ENCODE results near the gene EFCAB8.

Gene EFCAB8

DNA sequence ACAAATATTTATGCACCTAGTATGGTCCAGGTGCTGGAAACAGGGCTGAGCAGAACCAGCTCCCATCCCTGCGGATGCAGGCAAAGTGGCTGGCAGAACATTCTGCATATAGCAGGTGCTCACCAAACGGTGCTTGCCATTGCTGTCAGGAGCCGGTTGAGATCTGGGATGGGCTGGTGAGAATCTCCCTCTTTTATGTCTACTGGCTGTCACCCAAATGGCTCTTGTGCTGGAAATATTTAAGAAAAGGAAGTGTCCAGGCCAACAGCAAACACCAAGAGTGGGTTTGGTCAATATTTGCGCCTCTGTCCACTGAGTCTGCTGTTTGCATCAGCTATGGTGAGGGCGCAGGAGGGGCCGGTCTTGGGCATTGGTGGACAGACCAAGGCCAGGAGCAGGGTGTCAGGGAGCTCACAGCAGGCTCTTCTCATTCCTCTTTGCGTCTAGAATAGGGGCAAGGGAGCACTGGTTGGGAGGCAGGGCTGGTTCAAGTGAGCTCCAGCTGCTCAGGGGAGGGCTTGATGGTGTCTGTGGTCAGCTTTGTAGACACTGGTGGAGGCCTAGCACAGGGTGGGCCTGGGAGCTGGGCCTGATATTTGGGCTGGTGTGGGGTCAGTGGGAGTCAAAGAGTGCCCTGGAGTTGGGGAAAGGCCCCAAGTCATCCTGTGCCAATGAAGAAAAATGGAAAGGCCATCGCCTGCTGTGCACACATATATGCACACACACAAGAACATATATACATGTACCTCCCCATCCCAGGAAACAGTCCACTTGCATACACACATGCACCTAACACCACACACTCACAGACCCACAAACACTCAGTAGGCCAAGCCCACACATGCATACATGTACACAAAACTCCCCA, 147.4 kb downstream of the EFCAB8 start:
- ATAC-seq (no peak), DNase-seq (no peak)
- Mint-ChIP-seq H3K4me3 (no peak overlapping the region), H3K27ac (no peak overlapping the region), H3K9me3 (peaks cover 5% of the 10 kb centered on the region), H3K27me3 (no peaks in the 10 kb centered on the region), H3K4me1 (peaks cover 2% of the 10 kb centered on the region), H3K36me3 (ENCODE audit: low read depth) (no peaks in the 10 kb centered on the region)

DNA sequence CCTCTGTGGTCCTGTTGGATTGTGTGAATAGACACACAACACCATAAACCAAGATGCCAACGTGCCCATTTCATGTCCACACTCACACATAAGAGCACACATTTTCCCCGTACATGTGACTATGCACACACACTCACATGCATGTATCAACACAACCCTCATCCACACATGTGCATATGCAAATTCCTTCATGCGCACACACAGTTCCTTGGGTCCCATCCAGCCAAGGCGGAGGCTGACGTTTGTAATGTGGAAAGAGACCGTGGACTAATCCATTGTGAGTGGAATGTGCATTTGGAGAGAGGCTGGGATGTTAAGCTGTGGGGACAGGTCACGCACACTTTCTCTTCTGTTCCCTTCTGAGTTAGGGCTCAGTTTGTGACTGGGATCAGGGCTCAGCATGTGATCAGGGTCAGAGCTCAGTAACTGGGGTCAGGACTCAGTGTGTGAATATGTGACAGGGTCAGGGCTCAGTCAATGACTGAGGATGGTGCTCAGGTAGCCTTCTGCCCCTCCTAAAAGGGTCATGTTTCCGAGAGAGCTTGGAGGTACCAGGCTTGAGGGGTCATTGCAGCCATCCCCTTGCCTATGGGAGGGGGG, 148.2 kb downstream of the EFCAB8 start:
- ATAC-seq (no peak), DNase-seq (no peak)
- H3K36me3 Mint-ChIP-seq (ENCODE audit: low read depth), result no peaks in the 10 kb centered on the region
- no peaks in the 10 kb centered on the region for H3K27me3 Mint-ChIP-seq
- no peak overlapping the region for H3K4me3 Mint-ChIP-seq
- peaks cover 2% of the 10 kb centered on the region for H3K4me1 Mint-ChIP-seq
- peaks cover 5% of the 10 kb centered on the region for H3K9me3 Mint-ChIP-seq
- H3K27ac Mint-ChIP-seq, result no peak overlapping the region

DNA sequence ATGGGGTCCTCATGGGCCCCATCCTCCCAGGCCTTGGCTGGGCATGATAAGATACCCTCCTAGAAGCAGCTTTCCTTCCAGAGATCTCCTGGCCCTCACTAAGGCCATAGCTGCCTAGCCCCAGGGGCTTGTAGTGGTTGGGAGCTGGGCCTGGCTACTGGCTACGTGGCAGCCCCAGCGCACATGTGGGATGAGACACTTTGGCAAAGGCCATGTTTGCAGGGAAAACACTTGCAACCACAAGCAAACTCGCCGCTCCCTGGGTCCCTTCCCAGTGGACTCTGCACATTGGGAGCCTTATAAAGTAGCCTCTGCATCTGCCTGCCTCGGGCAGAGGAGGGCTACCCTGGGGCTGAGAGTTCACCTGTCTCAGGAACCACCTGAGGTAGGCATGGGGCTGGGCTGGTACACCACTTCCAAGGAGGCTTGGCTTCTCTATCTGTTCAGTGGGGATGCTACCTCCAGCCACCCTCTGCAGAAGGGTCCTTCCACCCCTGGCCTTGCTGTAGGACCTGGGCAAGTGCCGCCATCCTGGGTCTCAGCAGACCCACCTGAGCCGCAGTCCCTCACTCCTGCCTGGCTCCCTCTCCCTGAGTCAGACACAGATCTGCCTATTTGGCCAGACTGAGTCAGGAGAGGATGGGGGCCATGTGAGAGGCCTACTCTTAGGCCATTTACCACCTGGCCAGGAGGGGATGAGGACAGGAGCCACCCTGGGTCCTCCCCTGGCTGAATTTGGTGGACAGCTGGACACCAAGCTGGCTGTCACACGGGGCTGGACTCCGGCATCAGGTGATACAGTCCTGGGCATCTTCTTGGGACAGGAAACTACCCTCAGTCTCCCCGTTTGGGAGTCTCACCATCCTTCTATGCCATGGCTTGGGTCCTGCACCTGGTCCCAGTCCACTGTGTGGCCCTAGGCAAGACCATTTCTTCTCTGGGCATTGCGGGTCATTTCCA, 148.9 kb downstream of the EFCAB8 start, which contains the start of gene BPIFB2:
TSS of gene BPIFB2 (plus strand) at position 329 of the 960 bp plus-strand sequence. CDS start 871 bp downstream, outside the sequence.
- Mint-ChIP-seq H3K4me3 (no peak within 1 kb of the TSS), H3K36me3 (ENCODE audit: low read depth) (no peaks in the 10 kb centered on the region), H3K27me3 (no peaks in the 10 kb centered on the region), H3K9me3 (peaks cover 5% of the 10 kb centered on the region), H3K4me1 (no peaks in the 10 kb centered on the region), H3K27ac (no peak within 1 kb of the TSS)
- DNase-seq (no peak), ATAC-seq (no peak)

DNA sequence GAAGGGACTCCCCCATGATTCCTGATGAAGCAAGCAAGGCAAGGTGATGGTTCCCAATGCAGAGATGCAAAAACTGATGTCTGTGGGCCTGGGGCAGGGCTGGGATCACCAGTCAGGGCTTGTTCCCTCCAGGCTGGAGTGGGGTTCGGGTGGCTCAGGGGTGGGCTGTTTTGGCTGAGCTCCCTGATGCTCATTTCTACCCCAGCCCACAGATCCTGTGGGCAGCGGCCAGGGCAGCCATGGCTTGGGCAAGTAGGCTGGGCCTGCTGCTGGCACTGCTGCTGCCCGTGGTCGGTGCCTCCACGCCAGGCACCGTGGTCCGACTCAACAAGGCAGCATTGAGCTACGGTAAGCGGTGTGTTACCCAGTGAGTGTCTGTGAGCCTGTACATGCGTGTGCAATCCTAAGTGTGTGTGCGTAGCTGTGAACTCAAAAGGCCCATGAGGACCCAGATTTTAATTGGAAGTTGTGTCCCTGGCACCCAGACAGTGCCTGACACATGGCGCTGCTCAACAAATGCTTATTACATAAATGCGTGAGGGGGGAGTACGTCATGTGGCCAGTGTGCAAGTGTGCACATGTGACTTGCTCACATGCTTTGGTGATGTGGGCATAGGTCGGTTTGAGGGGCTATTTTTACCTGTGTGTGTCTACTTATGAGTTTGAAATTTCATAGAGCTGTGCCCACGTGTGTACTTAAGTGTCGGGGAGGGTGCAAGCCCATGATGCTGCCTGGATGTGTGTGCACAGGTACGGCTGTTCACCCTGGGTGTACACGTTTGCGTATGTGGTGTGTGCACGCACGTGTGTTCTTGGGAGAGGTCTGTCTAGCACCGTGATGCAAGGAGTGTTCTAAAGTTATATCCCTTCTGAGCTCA, 149.9 kb downstream of the EFCAB8 start:
- Mint-ChIP-seq H3K27me3 (no peaks in the 10 kb centered on the region), H3K27ac (no peak overlapping the region), H3K4me1 (no peaks in the 10 kb centered on the region), H3K4me3 (no peak overlapping the region), H3K9me3 (peaks cover 5% of the 10 kb centered on the region), H3K36me3 (ENCODE audit: low read depth) (no peaks in the 10 kb centered on the region)
- DNase-seq (no peak), ATAC-seq (no peak)

DNA sequence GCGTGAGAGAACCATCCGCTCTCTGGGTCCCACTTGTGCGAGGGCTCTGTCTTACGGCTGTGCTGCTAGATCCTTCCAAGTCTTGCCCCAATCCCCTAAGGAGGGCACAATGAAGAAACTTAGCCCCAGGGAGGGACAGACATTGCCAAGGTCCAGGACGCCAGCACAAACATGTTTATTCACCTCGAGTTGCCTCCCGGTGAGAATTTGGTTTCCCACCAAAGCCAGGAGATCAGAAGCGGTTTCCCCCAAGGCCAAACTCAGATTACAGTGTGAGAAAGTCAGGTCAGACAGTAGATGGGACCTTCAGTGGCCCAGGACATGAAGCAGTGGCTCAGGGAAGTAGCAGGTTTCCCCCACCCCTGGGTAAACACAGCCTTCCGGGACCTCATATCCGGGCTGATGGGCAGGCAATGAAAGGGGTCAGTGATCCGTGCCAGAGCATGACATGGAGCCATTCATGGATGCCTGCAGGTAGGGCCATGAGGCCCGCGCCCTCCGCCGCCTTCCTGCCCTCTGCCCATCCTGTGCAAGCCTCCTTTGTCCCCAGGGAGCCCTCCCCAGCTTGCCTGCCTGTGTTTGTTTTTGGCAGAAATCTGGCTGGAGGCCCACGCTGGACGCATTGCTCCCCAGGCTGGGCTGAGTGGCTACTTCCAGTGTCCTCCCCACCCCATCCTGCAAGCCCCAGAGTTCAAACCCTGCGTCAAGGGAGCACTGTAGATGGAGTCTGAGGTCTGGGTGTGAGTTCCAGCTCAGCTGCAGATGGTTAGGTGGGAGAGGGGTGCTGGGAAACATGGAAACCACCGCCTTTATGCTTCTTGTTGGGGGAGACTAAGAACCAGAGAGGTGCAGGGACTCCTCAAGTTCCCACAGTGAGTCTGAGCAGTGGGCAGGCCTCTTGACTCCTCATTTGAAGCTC, 150.8 kb downstream of the EFCAB8 start:
- H3K27ac Mint-ChIP-seq, result no peak overlapping the region
- DNase-seq (no peak), ATAC-seq (no peak)
- no peaks in the 10 kb centered on the region for H3K27me3 Mint-ChIP-seq
- no peaks in the 10 kb centered on the region for H3K36me3 Mint-ChIP-seq (ENCODE audit: low read depth)
- H3K4me3 Mint-ChIP-seq, result no peak overlapping the region
- no peaks in the 10 kb centered on the region for H3K4me1 Mint-ChIP-seq
- H3K9me3 Mint-ChIP-seq, result peaks cover 5% of the 10 kb centered on the region

DNA sequence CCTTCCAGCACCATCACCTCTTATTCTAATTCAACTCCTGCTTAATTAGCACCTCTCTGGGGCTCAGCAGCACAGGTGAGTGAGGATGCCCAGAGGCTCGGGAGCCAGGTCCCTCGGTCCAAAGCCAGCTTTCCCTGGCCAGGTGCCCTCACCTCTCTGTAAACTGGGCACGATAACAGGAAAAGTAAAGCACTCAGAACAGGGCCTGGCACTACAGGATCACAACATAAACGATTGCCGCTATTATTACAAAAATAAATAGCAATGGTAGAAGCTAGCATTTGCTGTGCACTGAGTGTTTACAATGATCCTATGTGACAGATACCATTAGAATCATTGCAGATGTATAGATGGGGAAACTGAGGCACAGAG, 151.4 kb downstream of the EFCAB8 start:
- no peaks in the 10 kb centered on the region for H3K27me3 Mint-ChIP-seq
- DNase-seq, result no peak
- ATAC-seq, result no peak
- no peaks in the 10 kb centered on the region for H3K4me1 Mint-ChIP-seq
- H3K36me3 Mint-ChIP-seq (ENCODE audit: low read depth), result no peaks in the 10 kb centered on the region
- peaks cover 4% of the 10 kb centered on the region for H3K9me3 Mint-ChIP-seq
- no peak overlapping the region for H3K4me3 Mint-ChIP-seq
- no peak overlapping the region for H3K27ac Mint-ChIP-seq

- ATAC-seq, result no peak
- no peak overlapping the region for H3K4me3 Mint-ChIP-seq
Observed at GRCh38 chr20:33010674-33011449, 152.1 kb downstream of the EFCAB8 start.

More at GRCh38 chr20:33010674-33011449, 152.1 kb downstream of the EFCAB8 start:
- Mint-ChIP-seq H3K36me3 (ENCODE audit: low read depth) (no peaks in the 10 kb centered on the region), H3K27ac (no peak overlapping the region), H3K4me1 (no peaks in the 10 kb centered on the region), H3K27me3 (no peaks in the 10 kb centered on the region), H3K9me3 (no peaks in the 10 kb centered on the region)
- DNase-seq, result no peak

All from activated naive CD8-positive, alpha-beta T cell treated with anti-CD3 and anti-CD28 coated beads, Interleukin-2, amount 50 U/mL, for 24 hours (primary cell).